Uterus (tissue), 2 donors: Measurements from ENCODE around the gene PARP15.

Experiments
- POLR2A ChIP-seq, 2 donors: fragments of 450-650 bp; IDR thresholded peaks; one replicate each; pipeline ENCODE4 v1.6.1; 2016; ENCODE audit warnings: antibody characterized with exemption in 2 of 2, mild to moderate bottlenecking in 1 of 2, moderate library complexity in 1 of 2
- TF ChIP-seq, protein P1 (sequence below), 4 experiments: fragments of 200-600 bp in 2 of 4; fragments of 450-650 bp in 2 of 4; sonication (generic) in 2 of 4; IDR thresholded peaks; one replicate each; pipeline ENCODE4 v1.5.1; 2016 to 2019; ENCODE audit warnings: antibody characterized with exemption in 4 of 4, mild to moderate bottlenecking in 2 of 4, moderate library complexity in 1 of 4

DNA sequence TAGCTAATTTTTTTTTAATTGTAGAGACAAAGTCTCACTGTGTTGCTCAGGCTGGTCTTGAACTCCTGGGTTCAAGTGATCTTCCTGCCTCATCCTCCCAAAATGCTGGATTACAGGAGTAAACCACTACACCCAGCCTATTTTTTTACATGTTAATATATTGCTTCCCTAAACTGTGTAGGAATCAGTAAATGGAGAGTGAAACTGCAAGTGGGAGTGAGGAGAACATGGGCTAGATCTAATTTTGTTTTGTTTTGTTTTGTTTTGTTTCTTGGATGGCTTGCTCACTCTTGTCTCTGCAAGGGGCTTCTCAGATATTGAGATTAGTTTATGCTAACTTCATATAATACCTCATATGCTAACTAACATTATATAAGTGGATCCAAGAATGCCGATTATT is 31.5 kb downstream of the PARP15 start:
- TF ChIP-seq, protein P1, sequence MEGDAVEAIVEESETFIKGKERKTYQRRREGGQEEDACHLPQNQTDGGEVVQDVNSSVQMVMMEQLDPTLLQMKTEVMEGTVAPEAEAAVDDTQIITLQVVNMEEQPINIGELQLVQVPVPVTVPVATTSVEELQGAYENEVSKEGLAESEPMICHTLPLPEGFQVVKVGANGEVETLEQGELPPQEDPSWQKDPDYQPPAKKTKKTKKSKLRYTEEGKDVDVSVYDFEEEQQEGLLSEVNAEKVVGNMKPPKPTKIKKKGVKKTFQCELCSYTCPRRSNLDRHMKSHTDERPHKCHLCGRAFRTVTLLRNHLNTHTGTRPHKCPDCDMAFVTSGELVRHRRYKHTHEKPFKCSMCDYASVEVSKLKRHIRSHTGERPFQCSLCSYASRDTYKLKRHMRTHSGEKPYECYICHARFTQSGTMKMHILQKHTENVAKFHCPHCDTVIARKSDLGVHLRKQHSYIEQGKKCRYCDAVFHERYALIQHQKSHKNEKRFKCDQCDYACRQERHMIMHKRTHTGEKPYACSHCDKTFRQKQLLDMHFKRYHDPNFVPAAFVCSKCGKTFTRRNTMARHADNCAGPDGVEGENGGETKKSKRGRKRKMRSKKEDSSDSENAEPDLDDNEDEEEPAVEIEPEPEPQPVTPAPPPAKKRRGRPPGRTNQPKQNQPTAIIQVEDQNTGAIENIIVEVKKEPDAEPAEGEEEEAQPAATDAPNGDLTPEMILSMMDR (IDR thresholded peaks at IDR 0.05), result no peak
- TF ChIP-seq POLR2A (IDR thresholded peaks at IDR 0.05), result no peak
